Measurements from ENCODE around the gene AKAP1.
"Not testable (repeated sequence)": the region's sequence is repeated elsewhere in the genome, so short reads cannot be mapped to it uniquely, and the experiment has no call there.

The AKAP1 gene

DNA sequence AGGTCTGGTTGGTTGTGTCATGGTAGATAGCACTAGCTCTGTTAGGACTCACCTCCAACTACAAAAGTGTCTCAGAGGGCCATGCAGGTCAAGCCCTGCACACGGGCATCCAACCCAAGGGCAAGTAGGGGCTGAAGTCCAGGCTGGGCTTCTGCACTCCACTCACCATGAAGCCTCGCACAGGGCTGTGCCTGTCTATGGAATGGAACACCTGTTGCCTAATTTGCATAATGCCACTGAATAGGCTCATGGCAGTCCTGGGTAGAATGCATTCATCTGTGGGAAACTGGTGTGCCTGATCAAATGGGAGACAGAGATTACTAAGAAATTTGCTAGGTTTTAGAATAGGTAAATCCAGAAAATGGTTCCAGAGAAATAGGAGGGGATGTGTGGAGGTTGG lies 8.0 kb upstream of the AKAP1 start:
- no peak for DNase-seq (ENCODE audit: low read depth in 2 of 2)

DNA sequence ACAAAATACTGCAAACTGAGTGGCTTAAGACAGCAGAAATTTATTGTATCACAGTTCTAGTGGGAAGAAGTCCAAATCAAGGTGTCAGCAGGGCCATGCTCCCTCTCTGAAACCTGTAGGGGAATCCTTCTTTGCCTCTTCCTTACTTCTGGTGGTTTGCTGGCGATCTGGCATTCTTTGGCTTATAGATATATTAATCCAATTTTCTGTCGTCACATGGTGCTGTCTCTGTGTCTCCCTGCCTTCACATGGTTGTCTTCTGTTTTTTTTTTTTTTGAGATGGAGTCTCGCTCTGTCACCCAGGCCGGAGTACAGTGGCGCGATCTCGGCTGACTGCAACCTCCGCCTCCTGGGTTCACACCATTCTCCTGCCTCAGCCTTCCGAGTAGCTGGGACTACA lies 6.8 kb upstream of the AKAP1 start:
- no peak for DNase-seq (ENCODE audit: low read depth in 2 of 2)

DNA sequence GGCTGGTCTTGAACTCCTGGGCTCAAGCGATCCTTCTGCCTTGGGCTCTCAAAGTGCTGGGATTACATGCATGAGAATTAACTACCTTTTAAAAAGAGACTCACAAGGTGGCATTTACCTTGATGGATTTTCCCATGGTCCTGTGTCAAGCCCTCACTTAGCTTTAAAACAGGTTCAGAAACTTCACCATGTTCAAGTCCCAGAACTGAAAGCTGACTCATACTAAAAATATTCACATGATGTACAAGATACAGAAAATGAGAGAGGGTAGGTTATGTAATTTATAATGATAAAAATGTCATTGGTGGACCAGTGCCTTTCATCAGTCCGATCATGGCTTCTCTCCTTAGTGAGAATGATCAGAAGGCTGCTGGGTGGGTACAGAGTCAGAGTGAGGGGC lies 4.3 kb upstream of the AKAP1 start:
- no peak for DNase-seq (ENCODE audit: low read depth in 2 of 2)

DNA sequence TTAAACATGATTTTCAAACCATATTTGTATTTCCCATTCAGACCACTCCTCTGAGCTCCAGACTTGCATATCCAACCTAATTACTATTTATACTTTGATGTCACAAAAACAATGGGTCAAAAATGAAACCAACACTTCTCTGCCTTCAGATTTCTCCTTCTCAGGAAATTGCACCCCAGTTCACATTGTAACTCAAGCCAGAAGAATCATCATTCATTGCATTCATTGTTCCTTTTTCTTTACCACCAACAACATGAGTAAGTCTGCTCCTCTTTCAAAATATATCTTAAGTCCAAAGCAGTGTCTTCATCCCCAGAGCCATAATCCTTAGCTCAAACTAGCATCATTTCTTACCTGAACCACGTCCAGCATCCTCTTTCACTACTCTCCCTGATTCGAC lies 2.6 kb upstream of the AKAP1 start:
- DNase-seq (ENCODE audit: low read depth in 2 of 2) = no peak

- DNase-seq (ENCODE audit: low read depth in 2 of 2) = no peak
Observed at GRCh38 chr17:57084361-57084801, 665 bp upstream of the AKAP1 start.

DNA sequence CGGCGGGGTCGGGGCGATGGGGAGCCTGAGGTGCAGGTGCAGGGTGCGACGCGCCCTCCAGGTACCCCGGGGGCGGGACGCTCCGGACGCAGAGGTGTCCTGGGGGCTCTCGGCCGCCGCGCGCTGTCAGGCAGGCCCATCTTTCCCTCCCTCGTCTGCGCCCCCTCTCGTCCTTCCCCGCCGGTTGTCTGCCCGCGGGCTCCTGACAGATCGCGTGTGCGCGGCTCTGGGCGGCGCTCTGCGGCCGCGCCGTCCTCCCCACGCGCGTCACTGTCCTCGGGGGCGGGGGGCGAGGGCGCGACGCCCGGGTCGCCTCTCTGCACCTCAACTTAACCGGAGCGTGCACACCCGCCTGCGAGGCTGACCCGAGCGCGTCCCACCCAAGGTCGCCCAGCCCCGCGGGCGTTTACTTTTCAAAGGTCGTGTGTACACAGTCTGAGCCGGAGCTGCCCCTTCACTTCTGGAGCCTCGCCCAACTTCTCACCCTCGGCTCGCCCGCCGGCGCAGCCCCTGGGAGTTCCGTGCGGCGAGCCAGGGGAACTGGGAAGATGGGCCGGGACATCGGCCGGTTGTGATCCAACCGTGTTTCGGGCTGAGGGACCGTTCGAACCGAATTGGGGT lies 512 bp downstream of the AKAP1 start:
- peak; percentile 15 to 32 for DNase-seq (ENCODE audit: low read depth in 2 of 2)

- DNase-seq (ENCODE audit: low read depth in 2 of 2) = peak; percentile 2 to 10
Observed at GRCh38 chr17:57086069-57086930, 1.3 kb downstream of the AKAP1 start.

DNA sequence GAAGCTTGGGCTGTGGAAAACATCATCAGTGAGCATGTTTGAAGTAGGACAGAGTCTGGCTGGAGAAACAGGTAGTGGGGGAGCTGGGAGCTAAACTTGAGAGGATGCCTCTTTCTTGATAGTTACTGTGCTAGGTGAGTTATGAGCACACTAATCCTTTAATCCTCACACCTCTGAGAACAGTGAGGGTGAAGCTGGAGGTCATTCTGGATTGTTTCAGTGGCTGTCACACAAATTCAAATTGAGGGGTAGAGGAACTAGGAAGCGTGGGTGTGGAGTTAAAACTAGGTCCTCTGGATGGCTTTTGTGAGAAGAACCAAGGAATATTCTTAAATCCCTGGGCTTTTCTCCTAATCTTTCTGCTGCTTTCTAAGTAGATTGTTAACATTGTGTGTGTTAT lies 3.3 kb downstream of the AKAP1 start:
- DNase-seq (ENCODE audit: low read depth in 2 of 2) = no peak

GRCh38 chr17:57089391-57089790 lies 4.3 kb downstream of the AKAP1 start:
- no peak for DNase-seq (ENCODE audit: low read depth in 2 of 2)

DNA sequence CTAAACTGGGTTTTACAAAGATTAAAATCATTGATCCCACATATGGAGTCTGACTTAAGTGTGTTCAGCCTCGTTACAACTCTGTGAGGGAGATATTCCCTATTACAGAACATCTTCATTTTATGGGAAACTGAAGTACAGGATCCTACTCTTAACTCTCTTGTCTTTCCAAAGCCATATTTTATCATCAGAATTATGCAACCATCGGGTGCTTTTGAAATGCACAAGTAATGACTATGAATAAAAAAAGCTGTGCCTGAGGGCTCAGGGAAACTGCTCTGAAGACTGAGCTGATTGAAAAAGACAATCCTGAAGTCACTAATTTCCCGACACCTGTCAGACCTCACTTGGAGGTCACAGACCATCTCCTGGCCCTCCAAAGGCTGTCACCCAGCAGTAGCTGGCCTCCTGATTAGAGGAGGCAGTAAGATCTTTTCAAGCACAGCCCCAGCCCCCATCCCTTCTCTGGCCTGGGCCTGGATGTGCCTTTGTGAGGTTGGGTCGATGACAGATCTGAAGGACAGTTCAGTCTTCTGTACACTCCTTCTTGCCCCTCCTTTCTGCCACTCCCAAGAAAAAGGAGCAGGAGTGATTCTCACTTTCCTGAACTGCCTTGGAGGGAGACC lies 5.6 kb downstream of the AKAP1 start:
- DNase-seq (ENCODE audit: low read depth in 2 of 2) = no peak

DNA sequence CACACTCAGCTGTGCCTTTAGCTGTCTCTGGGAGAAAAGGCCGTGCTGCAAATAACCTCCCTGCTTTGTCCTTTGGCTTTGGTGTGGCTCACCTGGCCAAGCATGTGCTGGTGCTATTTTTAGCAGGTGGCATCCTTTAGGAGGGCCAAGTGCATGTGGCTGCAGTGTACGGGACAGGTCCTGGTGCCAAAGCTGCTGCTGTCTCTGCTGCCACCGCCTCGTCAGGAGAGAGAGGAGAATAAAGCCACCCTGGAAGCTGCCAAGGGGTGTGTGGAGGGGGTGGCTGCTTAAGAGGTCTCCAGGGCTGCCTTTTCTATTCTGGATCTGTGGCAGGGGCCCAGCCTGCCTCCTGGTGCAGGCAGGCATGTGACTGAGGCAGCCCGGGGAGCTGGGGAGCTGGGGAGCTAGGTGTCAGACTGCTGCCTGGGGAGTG lies 6.2 kb downstream of the AKAP1 start:
- DNase-seq (ENCODE audit: low read depth in 2 of 2) = no peak

GRCh38 chr17:57092171-57092570 lies 7.1 kb downstream of the AKAP1 start:
- no peak for DNase-seq (ENCODE audit: low read depth in 2 of 2)

GRCh38 chr17:57092779-57093178 lies 7.7 kb downstream of the AKAP1 start:
- DNase-seq (ENCODE audit: low read depth in 2 of 2) = no peak

- no peak for DNase-seq (ENCODE audit: low read depth in 2 of 2)
Observed at GRCh38 chr17:57096472-57097202, 11.6 kb downstream of the AKAP1 start.

DNA sequence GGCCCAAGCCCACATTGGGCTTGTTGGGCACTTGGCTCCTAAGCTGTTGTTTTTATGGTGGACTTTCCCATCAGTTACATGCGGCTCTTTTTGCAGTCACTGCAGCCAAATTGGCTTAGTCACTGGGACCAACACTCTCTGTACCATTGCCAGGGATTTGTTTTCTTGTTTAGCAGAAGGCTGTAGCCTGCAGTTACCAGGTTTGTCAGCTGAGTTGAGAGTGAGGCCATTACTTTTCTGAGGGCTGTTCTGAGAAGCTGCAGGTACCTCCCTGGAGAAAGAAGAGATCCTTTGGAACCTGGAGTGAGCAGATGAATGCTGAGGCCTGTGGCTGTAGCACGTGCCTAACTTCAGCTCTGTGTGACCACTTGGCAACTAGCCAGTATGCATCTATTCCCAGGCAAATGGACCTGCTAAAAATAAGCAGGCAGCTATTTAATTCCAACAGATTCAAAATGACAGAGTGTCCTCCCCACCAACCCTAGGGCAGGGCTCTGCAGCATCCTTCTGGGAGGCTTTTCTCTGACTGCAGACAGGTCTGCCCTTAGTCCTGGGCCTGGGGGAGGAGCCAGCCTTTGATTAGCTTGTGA lies 12.9 kb downstream of the AKAP1 start:
- no peak for DNase-seq (ENCODE audit: low read depth in 2 of 2)

- DNase-seq (ENCODE audit: low read depth in 2 of 2) = no peak
Observed at GRCh38 chr17:57099165-57099564, 14.1 kb downstream of the AKAP1 start.

DNA sequence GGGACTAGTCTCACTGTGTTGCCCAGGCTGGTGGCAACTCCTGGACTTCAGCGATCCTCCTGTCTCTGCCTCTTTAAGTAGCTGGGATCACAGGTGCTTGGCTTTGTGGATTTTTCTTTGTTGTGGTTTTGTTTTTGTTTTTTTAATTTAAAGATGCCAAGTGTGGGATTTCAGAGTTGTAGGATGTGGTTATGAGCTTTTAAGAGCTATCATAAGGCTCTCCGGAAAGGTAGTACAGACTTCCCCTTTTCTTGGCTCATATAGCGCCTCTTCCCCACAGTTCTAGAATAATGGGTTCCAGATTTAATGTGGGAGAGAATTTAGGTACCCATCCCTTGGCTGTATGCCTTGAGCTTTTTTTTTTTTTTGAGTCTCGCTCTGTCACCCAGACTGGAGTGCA lies 17.1 kb downstream of the AKAP1 start:
- DNase-seq (ENCODE audit: low read depth in 2 of 2) = no peak

DNA sequence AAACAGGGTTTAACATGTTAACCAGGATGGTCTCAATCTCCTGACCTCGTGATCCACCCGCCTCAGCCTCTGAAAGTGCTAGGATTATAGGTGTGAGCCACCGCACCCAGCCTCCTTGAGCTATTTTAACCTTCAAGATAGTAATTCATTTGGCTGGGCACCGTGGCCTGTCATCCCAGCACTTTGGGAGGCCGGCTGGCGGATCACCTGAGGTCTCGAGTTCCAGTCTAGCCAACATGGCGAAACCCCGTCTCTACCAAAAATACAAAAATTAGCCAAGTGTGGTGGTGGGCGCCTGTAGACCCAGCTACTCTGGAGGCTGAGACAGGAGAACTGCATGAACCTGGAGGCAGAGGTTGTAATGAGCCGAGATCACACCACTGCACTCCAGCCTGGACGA lies 17.6 kb downstream of the AKAP1 start:
- not testable (repeated sequence) for DNase-seq (ENCODE audit: low read depth in 2 of 2)

DNA sequence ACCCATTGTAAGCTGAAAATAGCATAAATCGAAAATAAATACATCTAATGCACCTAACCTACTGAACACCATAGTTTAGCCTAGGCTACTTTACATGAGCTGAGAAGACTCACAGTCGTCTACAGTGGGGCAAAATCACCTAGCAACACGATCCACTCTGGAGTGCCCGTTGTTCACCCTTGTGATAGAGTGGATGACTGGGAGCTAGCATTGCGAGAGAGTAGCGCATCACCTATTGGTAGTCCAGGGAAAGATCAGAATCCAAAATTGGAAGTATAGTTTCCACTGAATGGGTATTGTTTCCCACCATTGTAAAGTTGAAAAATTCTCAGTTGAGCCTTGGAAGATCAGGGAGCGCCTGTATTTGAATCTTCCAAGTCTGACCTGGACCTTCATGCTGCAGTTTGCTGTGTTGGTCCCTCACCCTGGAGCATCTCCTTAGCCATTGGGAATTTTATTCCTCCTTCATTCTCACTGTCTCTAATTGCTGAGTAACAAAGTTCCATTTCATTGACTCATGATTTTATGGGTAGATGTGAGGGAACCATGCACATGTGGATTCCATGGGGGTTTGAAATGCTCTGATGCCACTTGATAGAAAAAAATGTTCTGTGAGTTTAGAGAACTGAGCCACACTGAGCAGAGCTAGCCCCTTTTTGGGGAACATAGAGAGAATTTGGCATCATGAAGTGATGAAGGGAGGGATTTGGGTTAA lies 19.6 kb downstream of the AKAP1 start:
- no peak for DNase-seq (ENCODE audit: low read depth in 2 of 2)

GRCh38 chr17:57105591-57105990 lies 20.5 kb downstream of the AKAP1 start:
- no peak for DNase-seq (ENCODE audit: low read depth in 2 of 2)
